Coronary artery (tissue), 2 donors: ENCODE measurements around the gene KAT14.
"Not testable (repeated sequence)": the region's sequence is repeated elsewhere in the genome, so short reads cannot be mapped to it uniquely, and the experiment has no call there.

Experiments used
- DNase-seq: peaks from one replicate; pipeline ENCODE4 v3.0.0-alpha.2; 2017; ENCODE audit warnings: low spot score
- H3K27ac ChIP-seq, 2 donors: fragments of 200-600 bp; sonication (generic); one replicate each; pipeline ENCODE4 v1.5.1; 2016 to 2019
- H3K4me3 ChIP-seq: fragments of 200-600 bp; sonication (generic); 2 replicates; pipeline ENCODE4 v1.5.1; 2016; ENCODE audit warnings: mild to moderate bottlenecking, moderate library complexity
- CTCF ChIP-seq: fragments of 200-600 bp; sonication (generic); IDR thresholded peaks from one replicate; pipeline ENCODE4 v1.5.1; 2019; ENCODE audit warnings: antibody characterized with exemption

The KAT14 gene

GRCh38 chr20:18094191-18094590 lies 43.5 kb upstream of the KAT14 start:
- no peak overlapping the region for H3K4me3 ChIP-seq
- TF ChIP-seq CTCF, result no peak
- H3K27ac ChIP-seq, result no peak overlapping the region
- DNase-seq, result no peak

- not testable (repeated sequence) for DNase-seq, H3K4me3 ChIP-seq, H3K27ac ChIP-seq
Measured at GRCh38 chr20:18100569-18100968, 37.1 kb upstream of the KAT14 start.

- no peak for DNase-seq
Measured at GRCh38 chr20:18101125-18101810, 36.4 kb upstream of the KAT14 start.

GRCh38 chr20:18103497-18103896 lies 34.2 kb upstream of the KAT14 start:
- no peak for DNase-seq
- Histone ChIP-seq H3K27ac (no peak overlapping the region), H3K4me3 (no peak overlapping the region)
- no peak for TF ChIP-seq CTCF

More at GRCh38 chr20:18101125-18101810, 36.4 kb upstream of the KAT14 start:
- no peak overlapping the region for H3K27ac ChIP-seq
- no peak for TF ChIP-seq CTCF
- H3K4me3 ChIP-seq, result no peak overlapping the region

GRCh38 chr20:18108326-18108725 lies 29.3 kb upstream of the KAT14 start:
- no peak for DNase-seq
- no peak overlapping the region for H3K4me3 ChIP-seq
- TF ChIP-seq CTCF, result no peak
- H3K27ac ChIP-seq, result no peak overlapping the region

GRCh38 chr20:18128574-18128973 lies 9.1 kb upstream of the KAT14 start:
- not testable (repeated sequence) for H3K27ac ChIP-seq, H3K4me3 ChIP-seq, DNase-seq

GRCh38 chr20:18132663-18133062 lies 5.0 kb upstream of the KAT14 start:
- DNase-seq, result no peak
- no peak for TF ChIP-seq CTCF

GRCh38 chr20:18133962-18134361 lies 3.7 kb upstream of the KAT14 start:
- Histone ChIP-seq H3K27ac (no peak overlapping the region), H3K4me3 (no peak overlapping the region)
- no peak for DNase-seq
- no peak for TF ChIP-seq CTCF

More at GRCh38 chr20:18132663-18133062, 5.0 kb upstream of the KAT14 start:
- no peak overlapping the region for H3K27ac ChIP-seq
- no peak overlapping the region for H3K4me3 ChIP-seq
